AG04449 (cell line): ENCODE data around the gene SFPQ.
A peak's percentile ranks its signal among the peaks of the same experiment; 100 is the strongest.

Experiments used
- CTCF ChIA-PET: fragments of 350-600 bp; formaldehyde crosslinking; extraction: SDS; loops from one replicate; lab custom pipeline; 2021; ENCODE audit warnings: antibody characterized with exemption; lab: Yijun Ruan, JAX
- POLR2A ChIA-PET: fragments of 400-600, 350-600 bp; formaldehyde crosslinking; extraction: SDS; loops from one replicate; lab custom pipeline; 2020; ENCODE audit warnings: antibody characterized with exemption, inconsistent platforms; lab: Yijun Ruan, JAX
- DNase-seq: peaks from one replicate; pipeline ENCODE4 v3.0.0-alpha.2; 2010; ENCODE audit warnings: low read depth, low spot score
- H3K4me3 ChIP-seq: 2 replicates; pipeline ENCODE4 v1.5.1; 2011; ENCODE audit warnings: low read depth, mild to moderate bottlenecking, control low read depth, low read length
- TF ChIP-seq, protein P1 (sequence below): IDR thresholded peaks from one replicate; pipeline ENCODE4 v1.5.1; 2011; ENCODE audit warnings: mild to moderate bottlenecking, moderate library complexity, low read length, control low read depth, inconsistent platforms; ENCODE audit not compliant: insufficient read depth; ENCODE audit errors: missing control alignments

The SFPQ gene

DNA sequence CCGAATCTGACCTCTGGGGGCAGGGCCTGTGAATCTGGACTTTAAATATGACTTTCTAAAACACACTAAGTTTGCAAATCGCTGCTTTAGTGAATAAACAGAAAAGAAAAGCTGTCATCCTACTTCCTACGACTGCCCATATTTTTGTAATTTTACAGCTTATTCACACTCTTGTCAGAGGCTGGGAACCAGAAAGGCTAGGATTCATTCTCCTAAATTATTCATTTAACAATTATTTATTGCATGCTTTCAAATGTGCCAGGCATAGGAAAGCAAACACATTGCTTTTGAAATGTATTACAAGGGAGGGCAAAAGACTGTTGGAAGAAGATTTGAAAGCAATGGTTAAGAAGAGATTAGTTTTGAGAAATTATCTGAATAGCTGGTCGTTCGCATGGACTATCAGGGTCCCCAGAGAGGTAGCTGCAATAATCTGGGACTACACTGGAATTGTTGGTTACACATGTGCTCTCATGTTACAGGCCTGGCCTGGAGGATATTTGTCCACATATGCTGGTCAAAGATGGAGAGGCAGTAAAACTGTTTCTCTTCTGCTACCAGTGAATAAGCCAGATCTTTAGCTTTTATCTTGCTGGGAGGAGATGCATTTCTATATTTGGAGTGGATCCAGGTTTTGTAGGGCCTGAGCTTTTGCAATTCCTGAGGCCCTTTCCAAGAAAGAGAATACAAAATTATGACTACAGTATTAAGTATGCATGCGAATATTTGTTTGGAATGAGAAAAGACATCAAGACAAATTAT, 29.6 kb upstream of the SFPQ start:
- ChIA-PET CTCF (interaction anchor here (1.1 to 3.0 kb wide), 5 partner anchors 9 to 362 kb away, joined by 3 to 12 read pairs (median 5); no protein-coding TSS in a partner anchor), POLR2A (interaction anchor here (1.2 to 1.5 kb wide), 2 partner anchors 29 to 45 kb away, joined by 4 read pairs; partner anchors contain the start of gene SFPQ)
- H3K4me3 ChIP-seq = no peak overlapping the region
- DNase-seq = peak; percentile 65
- TF ChIP-seq, protein P1, sequence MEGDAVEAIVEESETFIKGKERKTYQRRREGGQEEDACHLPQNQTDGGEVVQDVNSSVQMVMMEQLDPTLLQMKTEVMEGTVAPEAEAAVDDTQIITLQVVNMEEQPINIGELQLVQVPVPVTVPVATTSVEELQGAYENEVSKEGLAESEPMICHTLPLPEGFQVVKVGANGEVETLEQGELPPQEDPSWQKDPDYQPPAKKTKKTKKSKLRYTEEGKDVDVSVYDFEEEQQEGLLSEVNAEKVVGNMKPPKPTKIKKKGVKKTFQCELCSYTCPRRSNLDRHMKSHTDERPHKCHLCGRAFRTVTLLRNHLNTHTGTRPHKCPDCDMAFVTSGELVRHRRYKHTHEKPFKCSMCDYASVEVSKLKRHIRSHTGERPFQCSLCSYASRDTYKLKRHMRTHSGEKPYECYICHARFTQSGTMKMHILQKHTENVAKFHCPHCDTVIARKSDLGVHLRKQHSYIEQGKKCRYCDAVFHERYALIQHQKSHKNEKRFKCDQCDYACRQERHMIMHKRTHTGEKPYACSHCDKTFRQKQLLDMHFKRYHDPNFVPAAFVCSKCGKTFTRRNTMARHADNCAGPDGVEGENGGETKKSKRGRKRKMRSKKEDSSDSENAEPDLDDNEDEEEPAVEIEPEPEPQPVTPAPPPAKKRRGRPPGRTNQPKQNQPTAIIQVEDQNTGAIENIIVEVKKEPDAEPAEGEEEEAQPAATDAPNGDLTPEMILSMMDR = no peak

DNA sequence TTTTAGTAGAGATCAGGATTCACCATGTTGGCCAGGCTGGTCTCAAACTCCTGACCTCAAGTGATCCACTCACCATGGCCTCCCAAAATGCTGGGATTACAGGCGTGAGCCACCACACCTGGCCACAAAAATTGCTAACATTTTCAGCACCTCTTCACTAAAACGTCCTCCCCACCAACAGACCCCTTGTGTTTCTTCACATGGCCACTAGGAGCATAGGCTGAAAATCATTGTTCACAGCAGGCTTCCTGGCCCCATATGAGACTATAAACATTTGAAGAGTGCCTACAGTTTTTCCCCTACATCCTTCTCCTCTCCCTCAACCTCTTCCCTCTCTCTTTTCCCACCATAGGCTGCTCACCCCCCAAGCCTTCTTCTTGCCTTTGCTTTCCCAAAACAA, 28.0 kb upstream of the SFPQ start:
- TF ChIP-seq, protein P1 = peak; percentile 30
- POLR2A ChIA-PET = no interaction called here
- H3K4me3 ChIP-seq = no peak overlapping the region
- DNase-seq = no peak
- CTCF ChIA-PET = interaction anchor here (1.0 to 1.7 kb wide), 2 partner anchors 10 to 57 kb away, joined by 3 to 7 read pairs; no protein-coding TSS in a partner anchor

DNA sequence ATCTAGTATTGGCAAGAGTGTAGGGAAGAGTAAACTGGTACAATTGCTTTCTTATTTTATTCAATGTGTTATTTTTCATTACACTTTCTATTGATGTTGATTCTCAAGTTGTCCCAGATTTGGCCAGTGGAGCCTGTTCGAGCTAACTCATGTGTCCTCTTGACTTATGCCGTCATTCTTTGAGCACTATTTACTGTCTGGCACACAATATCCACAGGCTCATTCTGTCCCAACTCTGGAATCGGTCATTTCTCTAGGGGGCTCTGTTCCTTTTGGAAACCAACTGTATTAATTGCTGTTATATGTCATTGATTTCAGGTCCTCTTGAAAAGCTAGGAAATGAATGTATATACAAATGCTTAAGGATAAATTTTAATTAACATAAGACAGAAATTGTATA, 22.4 kb upstream of the SFPQ start:
- no peak overlapping the region for H3K4me3 ChIP-seq
- TF ChIP-seq, protein P1 = no peak
- POLR2A ChIA-PET = no interaction called here
- CTCF ChIA-PET = interaction anchor here (2.0 to 3.1 kb wide), 2 partner anchors 10 to 13 kb away, joined by 6 to 15 read pairs; no protein-coding TSS in a partner anchor
- DNase-seq = no peak

DNA sequence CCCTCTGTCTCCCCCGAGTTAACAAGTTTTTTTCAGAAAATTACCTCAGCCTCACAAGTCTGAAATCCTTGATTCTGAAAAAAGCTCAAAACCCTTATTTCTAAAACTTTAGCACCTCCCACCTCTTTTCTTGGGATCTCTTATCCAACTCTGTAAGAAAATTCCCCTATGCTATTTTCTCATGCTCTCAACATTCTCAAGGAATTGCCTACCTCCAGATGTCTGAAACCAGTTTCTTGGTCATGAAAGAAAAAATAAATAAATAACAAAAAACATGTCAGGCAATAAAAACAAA, 18.1 kb upstream of the SFPQ start:
- ChIA-PET CTCF (interaction anchor here (0.8 to 2.5 kb wide), 2 partner anchors 9 to 11 kb away, joined by 7 to 14 read pairs; no protein-coding TSS in a partner anchor), POLR2A (no interaction called here)
- no peak for DNase-seq
- H3K4me3 ChIP-seq = no peak overlapping the region
- TF ChIP-seq, protein P1 = no peak

DNA sequence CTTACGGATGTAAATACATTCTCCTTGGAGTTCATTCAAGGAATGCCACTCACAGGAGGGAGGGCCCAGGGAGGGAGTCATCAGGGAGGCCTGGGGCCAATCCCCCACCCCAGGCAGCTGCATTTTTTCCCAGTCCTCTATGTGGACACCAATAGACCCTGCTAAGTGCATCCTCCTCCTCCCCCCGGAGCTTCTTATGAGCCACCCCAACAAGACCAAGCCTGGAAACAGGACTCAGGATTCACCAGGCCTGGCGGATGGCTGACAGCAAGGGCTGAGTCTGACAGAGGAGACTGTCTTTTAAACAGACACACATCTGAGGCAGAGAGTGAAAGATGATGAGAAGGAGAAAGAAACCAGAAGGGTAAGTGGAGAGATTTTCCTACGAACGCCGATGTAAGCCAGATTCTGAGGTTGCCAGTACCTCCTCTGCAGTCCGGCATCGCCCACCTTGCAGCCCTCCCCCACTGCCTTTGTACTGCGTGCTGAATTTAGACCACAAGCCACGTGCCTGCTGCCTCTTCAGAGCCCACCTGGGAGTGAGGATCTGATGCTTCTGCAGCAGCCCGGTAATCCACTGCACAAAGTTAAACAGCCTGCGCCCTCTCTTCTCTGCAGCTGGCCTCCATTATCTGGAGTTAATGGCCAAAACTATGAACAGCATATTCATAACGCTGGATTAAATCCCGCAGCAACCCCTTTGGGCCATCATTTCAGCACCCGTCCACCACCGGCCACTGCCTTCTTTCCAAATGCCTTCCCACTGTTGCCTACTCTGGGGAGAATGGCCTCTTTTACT, 17.6 kb upstream of the SFPQ start:
- CTCF ChIA-PET = interaction anchor here (0.8 to 2.5 kb wide), 2 partner anchors 8 to 11 kb away, joined by 7 to 14 read pairs; no protein-coding TSS in a partner anchor
- TF ChIP-seq, protein P1 = no peak
- DNase-seq = no peak
- H3K4me3 ChIP-seq = peak overlapping the region; percentile 12; the same call in 1 of the 2 replicates
- POLR2A ChIA-PET = no interaction called here

DNA sequence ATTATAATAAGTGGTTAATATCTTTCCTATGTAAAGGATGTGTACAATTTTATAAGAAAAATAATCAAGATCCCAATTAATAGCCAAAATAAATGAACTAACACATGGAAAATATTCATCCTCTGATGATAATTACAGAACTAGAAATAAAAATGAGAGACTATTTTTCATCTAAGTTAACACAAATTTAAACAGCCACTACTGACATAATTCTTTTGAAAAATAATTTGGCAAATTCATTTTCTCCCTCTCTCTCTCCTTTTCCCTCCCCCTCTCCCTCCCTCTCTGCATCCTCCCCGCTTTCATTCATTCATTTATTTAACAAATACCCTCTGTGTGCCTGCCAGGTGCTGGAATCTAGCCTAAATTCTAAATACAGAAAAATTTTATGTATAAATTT, 10.3 kb upstream of the SFPQ start:
- DNase-seq = no peak

More for the DNA sequence above, 10.3 kb upstream of the SFPQ start:
- H3K4me3 ChIP-seq = no peak overlapping the region
- CTCF ChIA-PET = interaction anchor here (1.6 to 3.6 kb wide), 7 partner anchors 8 to 240 kb away, joined by 4 to 37 read pairs (median 15); no protein-coding TSS in a partner anchor
- TF ChIP-seq, protein P1 = no peak
- POLR2A ChIA-PET = no interaction called here
